ENCODE data around the gene RARA. TPM values are rescaled to one million over a fixed set of nuclear protein-coding genes. Genes with fewer than 3 reads are reported as not detected.

The RARA gene
- polyA plus RNA-seq, 1 donor from 2014 or later: 6.6 TPM

DNA sequence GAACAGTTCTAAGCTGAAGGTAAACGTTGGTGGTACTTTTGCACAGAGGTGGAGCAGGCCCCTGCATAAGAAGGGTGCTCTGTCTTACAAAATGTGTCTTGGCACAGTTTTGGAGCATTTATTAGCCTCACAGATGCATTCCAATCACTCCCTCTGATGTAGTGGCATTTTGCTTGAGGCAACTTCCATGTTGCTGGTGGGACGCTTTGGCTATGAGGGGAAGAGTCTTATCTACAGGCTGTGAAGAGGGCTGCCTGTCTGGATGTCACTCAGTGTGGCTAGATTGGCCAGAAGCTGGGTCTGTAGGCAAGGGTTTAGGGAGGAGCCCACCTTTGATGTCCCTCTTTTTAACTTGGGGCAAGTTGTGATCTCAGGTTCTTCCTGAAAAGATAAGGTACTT is 2.6 kb upstream of the RARA start:
- H3K27me3 ChIP-seq (ENCODE audit: insufficient read depth, low read depth, low read length): no peaks in the 10 kb centered on the region
- no peaks in the 10 kb centered on the region for H3F3A ChIP-seq (ENCODE audit: insufficient read depth, low read length, poor library complexity, severe bottlenecking)
- no peaks in the 10 kb centered on the region for H3K79me2 ChIP-seq (replicated peaks; ENCODE audit: insufficient read depth, low read length)
- H3K9me2 ChIP-seq (ENCODE audit: insufficient read depth, low read length): no peaks in the 10 kb centered on the region
- no peak overlapping the region for H3K27ac ChIP-seq (ENCODE audit: low read length)
- no peaks in the 10 kb centered on the region for H3K36me3 ChIP-seq (ENCODE audit: insufficient read depth, low read length)
- no peaks in the 10 kb centered on the region for H4K20me1 ChIP-seq (ENCODE audit: insufficient read depth)
- TF ChIP-seq MXI1 (conservative IDR thresholded peaks at IDR 0.05; ENCODE audit: poor library complexity, severe bottlenecking) (no peak), RAD21 (conservative IDR thresholded peaks at IDR 0.05) (no peak), EZH2 (IDR thresholded peaks at IDR 0.05; ENCODE audit: borderline replicate concordance, insufficient read depth, low read length, poor library complexity, severe bottlenecking) (no peak), REST (IDR thresholded peaks at IDR 0.05; ENCODE audit: borderline replicate concordance) (no peak), TAF1 (IDR thresholded peaks at IDR 0.05; ENCODE audit: low read depth) (no peak), SMC3 (conservative IDR thresholded peaks at IDR 0.05; ENCODE audit: poor library complexity) (no peak)
- TF ChIP-seq, protein P1, sequence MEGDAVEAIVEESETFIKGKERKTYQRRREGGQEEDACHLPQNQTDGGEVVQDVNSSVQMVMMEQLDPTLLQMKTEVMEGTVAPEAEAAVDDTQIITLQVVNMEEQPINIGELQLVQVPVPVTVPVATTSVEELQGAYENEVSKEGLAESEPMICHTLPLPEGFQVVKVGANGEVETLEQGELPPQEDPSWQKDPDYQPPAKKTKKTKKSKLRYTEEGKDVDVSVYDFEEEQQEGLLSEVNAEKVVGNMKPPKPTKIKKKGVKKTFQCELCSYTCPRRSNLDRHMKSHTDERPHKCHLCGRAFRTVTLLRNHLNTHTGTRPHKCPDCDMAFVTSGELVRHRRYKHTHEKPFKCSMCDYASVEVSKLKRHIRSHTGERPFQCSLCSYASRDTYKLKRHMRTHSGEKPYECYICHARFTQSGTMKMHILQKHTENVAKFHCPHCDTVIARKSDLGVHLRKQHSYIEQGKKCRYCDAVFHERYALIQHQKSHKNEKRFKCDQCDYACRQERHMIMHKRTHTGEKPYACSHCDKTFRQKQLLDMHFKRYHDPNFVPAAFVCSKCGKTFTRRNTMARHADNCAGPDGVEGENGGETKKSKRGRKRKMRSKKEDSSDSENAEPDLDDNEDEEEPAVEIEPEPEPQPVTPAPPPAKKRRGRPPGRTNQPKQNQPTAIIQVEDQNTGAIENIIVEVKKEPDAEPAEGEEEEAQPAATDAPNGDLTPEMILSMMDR (IDR thresholded peaks at IDR 0.05; ENCODE audit: poor library complexity, severe bottlenecking): no peak
- no peak overlapping the region for H3K4me2 ChIP-seq (ENCODE audit: low read length)
- H3K4me3 ChIP-seq (ENCODE audit: low read length): no peak overlapping the region
- no peak overlapping the region for H3K9ac ChIP-seq (ENCODE audit: low read length)
- no peaks in the 10 kb centered on the region for H3K9me3 ChIP-seq (ENCODE audit: low read length)
- no peak overlapping the region for H2AFZ ChIP-seq (ENCODE audit: low read depth, low read length)

DNA sequence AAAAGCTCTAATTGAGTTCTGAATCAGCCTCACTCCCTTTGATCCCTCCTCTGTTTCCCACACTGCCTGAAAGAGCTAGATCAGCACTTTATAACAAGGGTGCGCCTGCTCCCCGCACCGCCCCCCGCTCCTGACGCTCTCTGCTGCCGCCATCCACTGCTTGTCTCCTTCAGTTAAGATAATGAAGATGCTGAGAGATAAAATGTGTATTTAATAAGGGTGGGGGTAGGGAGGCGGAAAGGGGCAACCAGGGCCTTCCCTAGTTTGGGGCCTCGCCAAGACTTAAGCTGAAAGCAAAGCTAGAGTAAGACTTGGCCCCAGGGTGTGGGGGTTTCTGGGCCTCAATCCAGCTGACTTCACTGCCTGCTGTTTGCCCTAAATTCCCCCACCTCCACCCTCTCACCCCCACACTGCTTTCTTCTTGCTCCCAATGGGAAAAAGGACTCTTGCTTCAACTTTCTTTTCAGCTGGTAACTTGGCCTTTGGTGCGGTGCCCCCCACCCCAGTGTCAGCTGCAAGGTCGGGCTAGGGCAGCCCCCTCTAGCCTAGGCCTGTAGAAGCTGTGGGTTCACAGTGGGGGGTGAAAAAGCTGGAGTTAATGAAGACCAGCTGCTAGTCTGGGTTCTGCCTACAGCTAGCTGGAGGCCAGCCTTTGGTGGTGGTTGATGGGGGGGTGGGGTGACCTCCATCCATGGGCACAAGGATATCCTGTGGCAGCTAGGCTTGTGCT is 1.8 kb upstream of the RARA start:
- H2AFZ ChIP-seq (ENCODE audit: low read depth, low read length): no peak overlapping the region
- H3K9ac ChIP-seq (ENCODE audit: low read length): peak overlapping the region; percentile 25
- no peak for TF ChIP-seq MXI1 (conservative IDR thresholded peaks at IDR 0.05; ENCODE audit: poor library complexity, severe bottlenecking)
- no peak for TF ChIP-seq TAF1 (IDR thresholded peaks at IDR 0.05; ENCODE audit: low read depth)
- TF ChIP-seq, protein P1 (IDR thresholded peaks at IDR 0.05; ENCODE audit: poor library complexity, severe bottlenecking): no peak
- no peak for TF ChIP-seq EP300 (conservative IDR thresholded peaks at IDR 0.05; ENCODE audit: poor library complexity, severe bottlenecking)
- TF ChIP-seq RAD21 (conservative IDR thresholded peaks at IDR 0.05): no peak
- TF ChIP-seq SMC3 (conservative IDR thresholded peaks at IDR 0.05; ENCODE audit: poor library complexity): no peak
- no peak for TF ChIP-seq EZH2 (IDR thresholded peaks at IDR 0.05; ENCODE audit: borderline replicate concordance, insufficient read depth, low read length, poor library complexity, severe bottlenecking)
- TF ChIP-seq POLR2AphosphoS5 (IDR thresholded peaks at IDR 0.05): no peak
- no peak for TF ChIP-seq REST (IDR thresholded peaks at IDR 0.05; ENCODE audit: borderline replicate concordance)
- H3K4me2 ChIP-seq (ENCODE audit: low read length): no peak overlapping the region
- H3K36me3 ChIP-seq (ENCODE audit: insufficient read depth, low read length): no peaks in the 10 kb centered on the region
- no peaks in the 10 kb centered on the region for H3K79me2 ChIP-seq (replicated peaks; ENCODE audit: insufficient read depth, low read length)
- no peak overlapping the region for H3K4me3 ChIP-seq (ENCODE audit: low read length)
- H3K9me2 ChIP-seq (ENCODE audit: insufficient read depth, low read length): no peaks in the 10 kb centered on the region
- no peak overlapping the region for H3K27ac ChIP-seq (ENCODE audit: low read length)
- H3K9me3 ChIP-seq (ENCODE audit: low read length): no peaks in the 10 kb centered on the region
- no peaks in the 10 kb centered on the region for H4K20me1 ChIP-seq (ENCODE audit: insufficient read depth)
- no peaks in the 10 kb centered on the region for H3K27me3 ChIP-seq (ENCODE audit: insufficient read depth, low read depth, low read length)
- H3F3A ChIP-seq (ENCODE audit: insufficient read depth, low read length, poor library complexity, severe bottlenecking): no peaks in the 10 kb centered on the region
